HG02973 (cell line): ENCODE results near the gene DPM3.
"Not testable (repeated sequence)": the region's sequence is repeated elsewhere in the genome, so short reads cannot be mapped to it uniquely, and the experiment has no call there.

Source experiments
- ATAC-seq: cut with Tn5 transposase; IDR thresholded peaks from one replicate; pipeline ENCODE4 v1.9.1; 2021; ENCODE audit warnings: moderate library complexity; ENCODE audit not compliant: unreplicated experiment

Gene DPM3

DNA sequence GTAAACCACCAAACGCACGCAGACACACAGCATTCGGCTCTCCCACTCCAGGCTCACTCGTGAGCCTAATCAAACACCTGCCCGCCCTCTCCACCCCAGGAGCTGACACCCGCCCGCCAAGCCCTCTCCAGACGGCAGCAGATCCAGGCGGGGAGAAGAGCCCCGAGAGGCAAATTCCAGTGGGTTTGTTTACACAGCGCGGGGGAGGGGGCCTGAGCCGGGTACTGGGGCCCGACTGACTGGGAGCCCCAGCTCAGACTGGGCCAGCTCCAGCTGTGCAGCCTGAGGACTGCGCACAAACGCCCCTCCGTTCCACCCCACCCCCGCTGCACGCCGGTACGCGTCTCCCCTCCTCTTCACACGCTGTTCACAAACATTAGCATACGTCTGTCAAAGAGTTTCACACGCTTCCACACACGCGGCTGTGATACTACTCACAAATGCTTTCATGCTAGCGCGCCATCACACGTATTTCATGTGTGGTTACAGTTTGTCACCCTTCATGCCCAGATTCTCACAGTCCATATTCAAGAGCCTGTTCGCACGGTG, 13.7 kb downstream of the DPM3 start:
- no peak for ATAC-seq

DNA sequence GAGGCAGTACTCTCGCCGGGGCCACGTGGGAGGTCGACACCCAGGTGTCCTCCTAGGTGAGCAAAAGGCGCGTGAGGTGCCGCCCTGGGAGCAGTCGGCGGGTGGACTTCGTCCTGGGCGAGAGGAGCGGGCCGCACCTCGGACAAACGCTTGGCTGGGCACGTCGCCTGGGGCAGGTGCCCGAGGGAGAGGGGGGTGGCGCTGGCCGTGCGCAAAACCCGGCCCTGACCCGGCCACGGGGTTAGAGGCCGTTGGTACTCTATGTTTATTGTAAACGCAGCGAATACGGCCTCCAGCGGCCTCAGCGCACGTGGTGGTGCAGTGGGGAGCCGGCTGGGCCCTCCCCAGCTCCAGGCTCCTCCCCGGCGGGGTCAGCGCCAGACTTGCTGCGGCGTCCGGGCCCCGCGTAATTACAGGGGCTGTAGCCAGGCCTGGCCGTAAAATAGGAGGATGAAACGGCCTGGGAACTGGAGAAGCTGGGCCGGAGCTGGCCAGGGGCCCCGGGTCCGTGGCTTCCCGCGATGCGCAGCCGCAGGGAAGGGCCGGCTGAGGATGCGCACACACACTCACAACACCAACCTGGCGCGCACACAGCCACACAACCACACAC, 14.3 kb downstream of the DPM3 start:
- no peak for ATAC-seq

DNA sequence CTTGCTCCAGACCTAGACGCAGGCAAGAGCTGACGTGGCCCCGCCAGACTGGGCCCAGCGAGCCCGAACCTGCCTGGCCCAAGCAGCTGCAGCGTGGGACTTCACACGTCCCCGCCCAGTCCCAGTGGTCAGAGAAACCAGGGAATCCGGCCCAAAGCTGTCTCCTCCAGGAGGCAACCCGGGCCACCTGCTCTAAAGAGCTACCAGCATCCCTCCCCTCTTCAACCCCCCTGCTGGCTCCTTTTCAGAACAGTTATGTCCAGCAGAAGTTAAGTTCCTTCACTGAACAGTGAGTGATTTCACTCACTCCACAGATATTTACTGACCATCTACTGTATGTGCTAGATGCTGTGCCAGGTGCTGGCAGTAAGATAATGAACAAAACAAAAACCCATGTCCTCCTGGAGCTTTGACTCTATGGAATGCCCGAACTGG, 14.8 kb downstream of the DPM3 start:
- no peak for ATAC-seq

DNA sequence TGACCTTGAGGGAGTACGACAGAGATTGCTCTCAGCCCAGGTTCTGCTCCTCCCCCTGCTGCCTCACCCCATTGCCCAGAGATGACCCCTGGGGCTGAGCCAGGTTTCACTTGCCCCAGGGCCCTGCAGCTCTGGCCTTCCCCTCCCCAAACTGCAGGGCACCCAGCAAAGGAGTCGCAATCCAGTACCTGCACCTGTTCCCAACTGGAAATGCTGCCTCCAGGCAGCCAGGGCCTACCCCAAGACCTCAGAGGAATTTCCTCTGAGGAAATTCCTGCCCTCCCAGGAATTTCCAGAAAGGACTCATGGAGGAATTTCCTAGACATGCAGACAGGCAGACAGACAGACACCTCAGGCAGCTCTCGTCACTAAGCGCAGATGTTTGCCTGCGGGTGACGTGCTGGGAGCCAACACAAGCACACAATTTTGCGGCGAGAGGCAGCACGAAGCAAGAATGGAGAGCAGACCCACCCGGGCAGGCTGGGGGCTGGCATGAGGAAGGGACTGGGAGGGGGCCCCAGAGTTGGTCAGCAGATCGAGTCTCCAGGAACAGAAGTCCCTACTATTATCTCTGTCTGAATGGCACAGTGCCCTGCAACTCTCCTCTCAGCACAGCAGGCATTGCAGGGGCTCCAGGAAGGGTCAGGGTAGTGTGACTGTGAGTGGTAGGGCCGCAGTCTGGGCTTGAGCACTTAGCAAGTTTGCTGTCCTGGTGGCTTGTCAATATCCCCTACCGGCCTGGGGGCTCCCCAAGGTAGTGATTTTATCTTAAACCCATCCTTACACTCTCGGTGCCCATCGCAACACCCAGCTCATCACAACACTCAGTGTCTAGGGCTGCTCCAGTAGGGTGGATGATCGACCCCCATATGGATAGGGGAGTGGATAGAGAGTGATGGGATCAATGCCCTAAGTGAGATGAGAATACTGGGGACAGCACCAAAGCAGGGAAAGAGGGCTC, 15.5 kb downstream of the DPM3 start:
- ATAC-seq: no peak

DNA sequence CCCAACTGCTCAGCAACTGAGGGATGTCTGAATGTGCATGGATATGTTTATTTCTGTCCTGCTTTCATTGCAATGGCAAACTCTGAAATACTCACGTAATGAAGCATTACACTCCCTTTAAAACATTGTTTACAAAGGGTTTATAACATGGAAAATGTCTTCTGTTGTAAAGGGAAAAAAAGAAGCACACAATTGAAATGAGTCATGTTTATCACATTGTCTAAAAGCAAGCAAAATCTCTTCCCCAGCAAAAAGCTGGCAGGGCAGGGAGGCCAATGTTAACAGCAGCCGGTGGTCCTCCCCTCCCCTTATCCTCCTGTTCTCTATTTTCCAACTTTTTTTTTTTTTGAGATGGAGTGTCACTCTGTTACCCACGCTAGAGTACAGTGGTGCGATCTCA, 16.5 kb downstream of the DPM3 start:
- no peak for ATAC-seq

DNA sequence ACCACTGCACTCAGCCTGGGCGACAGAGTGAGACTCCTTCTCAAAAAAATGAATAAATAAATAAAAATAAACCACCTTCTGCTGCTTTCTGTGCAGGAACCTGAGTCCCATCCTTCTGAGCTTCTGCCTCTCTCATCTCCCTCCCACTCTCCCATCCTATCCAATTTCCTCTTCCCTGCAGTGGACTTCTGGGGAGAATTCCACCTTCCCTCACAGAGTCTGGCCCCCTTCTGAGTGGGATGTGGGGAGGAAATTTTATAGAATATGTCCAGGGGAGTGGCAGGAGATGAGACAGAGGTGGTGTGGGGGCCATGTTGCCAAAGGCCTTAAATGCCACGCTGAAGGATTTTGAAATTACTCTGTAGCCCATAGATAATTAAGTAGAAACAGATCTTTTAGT, 18.0 kb downstream of the DPM3 start:
- no peak for ATAC-seq

DNA sequence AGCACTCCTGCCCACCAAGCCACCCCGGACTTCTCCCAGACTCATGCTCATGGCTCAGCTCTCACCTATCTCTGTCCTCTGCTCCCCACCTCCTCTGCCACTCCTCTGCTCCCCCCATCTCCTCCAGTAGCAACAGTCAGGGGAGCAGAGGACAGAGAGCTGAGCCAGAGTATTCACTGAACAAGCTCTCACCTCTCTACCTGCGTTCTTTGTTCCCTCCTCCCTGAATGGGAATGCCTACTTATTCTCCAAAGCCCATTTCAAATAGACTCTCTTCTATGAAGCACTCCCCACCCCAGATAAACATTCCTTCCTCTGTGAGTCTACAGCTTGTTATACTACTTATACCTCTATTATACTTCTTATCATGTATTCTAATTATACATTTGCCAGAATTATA, 19.1 kb downstream of the DPM3 start:
- no peak for ATAC-seq

DNA sequence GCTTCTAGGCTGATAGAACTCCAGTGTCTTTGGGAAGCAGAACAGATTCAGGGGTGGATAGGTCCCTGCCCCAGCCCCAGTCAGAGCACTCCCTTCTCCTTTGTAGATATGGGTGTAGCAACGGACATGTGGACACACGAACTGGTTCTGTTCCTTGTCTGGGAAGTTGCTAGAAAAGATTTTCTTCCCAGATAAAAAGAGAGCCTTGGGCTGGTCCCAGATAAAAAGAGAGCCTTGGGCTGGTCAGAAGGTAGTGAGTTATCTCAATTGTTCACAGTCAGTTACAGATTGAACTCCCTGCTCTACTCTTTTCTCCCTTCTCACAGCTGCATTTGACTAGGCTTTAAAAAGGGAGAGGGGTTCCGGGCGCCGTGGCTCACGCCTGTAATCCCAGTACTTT, 20.1 kb downstream of the DPM3 start:
- no peak for ATAC-seq

DNA sequence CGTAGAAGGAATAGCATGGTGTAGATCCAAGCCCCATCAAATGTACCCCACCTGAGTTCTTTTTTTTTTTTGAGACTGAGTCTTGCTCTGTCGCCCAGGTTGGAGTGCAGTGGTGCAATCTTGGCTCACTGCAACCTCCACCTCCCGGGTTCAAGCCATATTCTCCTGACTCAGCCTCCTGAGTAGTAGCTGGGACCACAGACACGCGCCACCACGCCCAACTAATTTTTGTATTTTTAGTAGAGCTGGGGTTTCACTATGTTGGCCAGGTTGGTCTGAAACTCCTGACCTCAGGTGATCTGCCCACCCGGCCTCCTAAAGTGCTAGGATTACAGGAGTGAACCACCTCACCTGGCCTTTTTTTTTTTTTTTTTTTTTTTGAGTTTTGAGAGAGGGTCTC, 22.2 kb downstream of the DPM3 start:
- not testable (repeated sequence) for ATAC-seq

DNA sequence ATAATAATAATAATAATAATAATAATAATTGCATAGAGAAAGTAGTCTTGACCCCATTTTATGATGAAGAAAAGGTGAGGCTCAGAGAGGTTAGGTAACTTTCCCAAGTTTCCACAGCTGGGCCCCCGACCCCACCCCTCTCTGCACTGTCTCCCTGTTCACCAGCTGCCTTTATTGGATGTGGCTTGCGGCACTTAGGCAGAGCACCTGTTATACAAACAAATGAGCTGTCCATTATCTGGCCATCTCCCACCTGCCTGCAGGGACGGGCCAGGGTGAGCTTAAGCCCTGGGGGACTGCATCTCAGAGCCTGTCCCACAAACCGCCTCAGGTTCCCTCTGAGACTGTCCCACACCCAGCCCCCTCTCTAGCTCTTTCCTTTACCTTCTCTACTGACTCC, 22.7 kb downstream of the DPM3 start:
- ATAC-seq: no peak

DNA sequence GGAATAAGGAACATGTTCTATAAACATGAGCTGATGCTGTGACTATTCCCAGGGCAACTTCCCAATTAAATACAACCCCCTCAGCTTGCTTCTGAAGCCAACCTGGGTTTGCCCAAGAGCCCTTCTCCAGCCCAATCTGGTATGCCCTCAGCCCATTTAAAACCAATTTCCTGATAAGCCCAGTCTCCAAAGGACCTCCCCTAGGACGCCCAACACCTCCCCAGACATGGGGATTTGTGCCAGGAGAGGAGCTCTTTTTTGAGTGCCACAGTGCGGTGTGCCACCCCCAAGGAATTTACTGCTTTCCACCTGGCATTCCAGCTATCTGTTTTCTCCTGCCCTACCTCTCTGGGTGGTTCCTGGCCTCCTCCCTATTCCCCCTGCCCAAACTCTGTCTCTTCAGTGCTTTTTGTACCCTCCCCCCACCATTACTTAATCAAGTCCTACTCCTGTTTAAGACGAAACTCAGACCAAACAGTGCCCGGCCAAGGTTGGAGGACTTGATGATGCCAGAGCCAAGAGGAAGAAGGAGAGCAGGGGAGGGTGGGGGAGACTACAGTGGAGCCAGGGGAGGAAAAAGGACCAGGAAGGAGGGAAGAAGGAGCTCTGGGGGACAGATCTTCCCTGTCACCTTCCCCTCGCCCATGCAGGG, 24.1 kb downstream of the DPM3 start:
- ATAC-seq: no peak

DNA sequence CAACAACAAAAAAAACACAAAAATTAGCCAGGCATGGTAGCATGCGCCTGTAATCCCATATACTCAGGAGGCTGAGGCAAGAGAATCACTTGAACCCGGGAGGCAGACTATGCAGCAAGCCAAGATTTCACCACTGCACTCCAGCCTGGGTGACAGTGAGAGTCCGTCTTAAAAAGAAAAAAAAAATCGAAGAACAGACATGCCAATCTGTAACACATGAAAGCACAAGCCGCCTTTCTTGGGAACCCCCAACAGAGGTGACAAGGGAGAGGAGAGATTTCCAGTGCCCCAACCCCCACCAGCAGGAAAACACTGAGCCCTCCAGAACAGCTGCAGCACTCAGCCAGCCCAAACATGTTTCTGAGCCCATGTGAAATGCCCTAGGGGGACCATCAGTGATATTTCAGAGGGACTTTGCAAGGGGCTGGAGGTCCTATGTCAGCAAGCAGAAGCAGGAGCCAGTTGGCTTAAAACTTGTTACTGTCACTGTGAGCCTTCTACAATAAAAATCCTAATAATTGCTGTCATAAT, 26.8 kb downstream of the DPM3 start:
- no peak for ATAC-seq

DNA sequence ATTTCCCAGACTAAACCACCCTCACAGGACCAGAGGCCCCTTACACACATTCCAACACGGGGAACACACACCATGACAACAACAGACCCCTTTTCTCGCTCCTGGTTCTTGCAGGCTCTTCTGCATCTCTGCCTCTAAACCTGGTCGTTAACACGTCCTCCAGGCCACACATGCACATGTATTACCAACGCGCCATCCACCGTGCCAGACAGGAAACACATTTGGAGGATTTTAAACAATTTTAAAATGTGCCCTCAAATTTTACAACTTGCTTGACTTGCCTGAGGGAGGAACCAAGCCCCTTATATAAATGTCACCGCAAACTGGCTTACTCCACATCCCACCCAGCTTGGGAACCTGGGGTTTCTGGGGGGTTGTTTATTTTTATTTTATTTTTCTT, 29.5 kb downstream of the DPM3 start:
- no peak for ATAC-seq

DNA sequence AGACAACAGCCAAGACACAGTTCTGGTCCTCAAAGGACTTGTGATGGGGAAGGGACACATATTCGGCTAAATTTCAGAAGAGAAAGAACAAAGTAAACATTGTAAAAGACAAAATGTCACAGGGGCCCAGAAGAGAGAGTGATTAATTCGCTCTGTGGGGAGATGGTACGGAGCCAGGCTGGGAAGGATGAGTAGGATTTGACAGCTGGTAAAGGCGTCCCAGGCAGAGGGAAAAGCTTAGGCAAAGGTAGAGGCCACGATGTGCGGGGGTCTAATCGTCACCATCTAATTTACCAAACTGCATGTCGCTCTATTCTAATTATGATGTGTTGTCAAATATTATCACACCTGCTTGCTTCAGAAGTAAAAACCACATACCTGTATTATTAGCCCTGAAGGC, 29.9 kb downstream of the DPM3 start:
- no peak for ATAC-seq

DNA sequence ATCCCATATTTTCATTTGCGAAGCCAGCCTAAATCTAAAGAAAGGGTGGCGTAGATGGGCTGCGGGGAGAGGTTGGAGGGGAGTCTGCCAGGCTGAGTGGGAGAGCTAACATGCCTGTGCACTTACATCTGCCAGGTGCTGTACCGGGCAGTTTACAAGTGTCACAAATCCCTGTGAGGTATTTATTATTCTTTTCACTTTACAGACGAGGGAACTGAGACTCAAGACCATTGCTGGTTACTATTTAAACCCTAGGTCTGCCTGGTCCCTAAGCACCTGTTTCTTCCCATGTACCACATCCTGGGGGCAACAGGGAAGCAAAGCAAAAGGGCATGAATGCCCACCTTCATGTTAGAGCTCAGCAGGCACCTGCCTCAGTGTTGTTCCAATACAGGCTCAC, 32.0 kb downstream of the DPM3 start:
- ATAC-seq: no peak

DNA sequence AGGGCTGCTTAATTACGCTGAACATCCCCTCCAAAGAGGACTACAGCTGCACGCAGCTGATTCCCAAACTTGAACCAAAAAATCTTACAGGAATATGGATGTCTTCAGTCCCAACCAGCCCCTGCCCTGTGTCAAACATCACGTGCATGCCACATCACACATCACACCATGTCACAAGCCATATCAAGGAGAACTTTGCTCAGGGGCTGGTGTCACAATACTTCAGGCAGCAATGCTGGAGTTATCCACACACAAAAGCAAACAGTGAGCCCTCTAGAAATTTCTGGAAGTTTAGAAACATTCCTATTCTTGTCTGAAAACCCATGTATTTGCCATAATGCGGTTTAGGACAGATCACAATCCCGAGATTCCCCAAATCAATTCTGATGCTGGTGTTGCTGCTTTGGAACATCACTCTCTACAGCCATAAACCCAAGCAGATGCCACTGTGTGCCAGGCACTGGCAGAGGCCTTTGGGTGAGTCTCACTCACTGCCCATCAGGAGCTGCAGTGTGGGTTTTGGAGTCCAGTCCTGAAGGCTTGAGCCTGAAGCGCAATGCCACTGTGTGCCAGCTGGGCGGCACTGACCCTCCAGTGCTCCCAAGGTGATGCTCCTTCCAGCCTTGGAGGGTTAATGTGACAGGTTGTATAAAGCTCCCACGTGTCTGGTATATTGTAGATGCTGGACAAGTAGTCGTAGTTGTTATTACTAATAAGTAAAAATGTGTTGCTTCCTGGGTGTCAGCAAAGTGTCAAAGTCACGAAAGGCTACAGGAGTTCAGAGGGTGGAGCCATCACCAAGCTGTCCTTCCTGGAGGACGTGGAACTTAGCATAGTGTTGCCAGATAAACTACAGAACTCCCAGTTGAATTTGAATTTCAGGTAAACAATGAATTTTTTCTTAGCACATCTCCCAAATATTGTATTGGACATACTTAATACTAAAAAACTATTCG, 32.7 kb downstream of the DPM3 start:
- ATAC-seq: no peak

DNA sequence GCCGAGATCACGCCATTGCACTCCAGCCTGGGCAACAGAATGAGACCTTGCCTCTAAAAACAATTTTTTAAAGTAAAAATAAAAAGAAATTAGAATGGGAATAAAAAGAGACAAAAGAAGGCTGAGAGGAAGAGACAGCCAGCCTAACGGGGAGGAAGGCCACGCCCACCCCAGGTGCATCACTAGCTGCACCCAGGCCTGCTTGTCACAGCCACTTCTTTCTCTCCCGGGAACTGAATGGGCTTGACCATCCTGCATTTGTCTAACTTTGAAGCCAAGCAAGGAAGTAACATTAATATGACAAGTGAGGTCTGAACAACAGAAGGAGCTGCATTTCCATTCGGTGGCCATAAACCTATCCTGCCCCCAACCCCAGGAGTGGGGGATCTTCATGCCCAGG, 33.5 kb downstream of the DPM3 start:
- no peak for ATAC-seq

DNA sequence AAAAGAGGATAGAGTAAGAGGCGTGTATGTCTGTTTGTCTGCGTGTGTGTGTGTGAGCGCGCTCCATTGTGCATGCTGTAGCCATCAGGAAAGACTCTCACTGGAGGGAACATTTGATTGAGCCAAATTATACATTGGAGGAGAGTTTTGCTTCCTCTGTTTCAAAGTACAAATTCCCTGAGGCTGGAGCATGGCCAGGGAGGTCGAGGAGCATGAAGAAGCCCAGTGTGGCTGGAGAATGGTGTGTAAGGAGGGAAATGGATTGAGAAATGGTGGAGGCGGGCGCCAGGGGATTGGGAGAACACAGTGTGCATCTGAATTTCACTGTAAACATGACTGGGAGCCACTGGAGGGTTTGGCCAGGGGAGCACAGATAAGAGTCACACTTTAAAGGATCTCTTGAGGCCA, 34.7 kb downstream of the DPM3 start:
- ATAC-seq: no peak

DNA sequence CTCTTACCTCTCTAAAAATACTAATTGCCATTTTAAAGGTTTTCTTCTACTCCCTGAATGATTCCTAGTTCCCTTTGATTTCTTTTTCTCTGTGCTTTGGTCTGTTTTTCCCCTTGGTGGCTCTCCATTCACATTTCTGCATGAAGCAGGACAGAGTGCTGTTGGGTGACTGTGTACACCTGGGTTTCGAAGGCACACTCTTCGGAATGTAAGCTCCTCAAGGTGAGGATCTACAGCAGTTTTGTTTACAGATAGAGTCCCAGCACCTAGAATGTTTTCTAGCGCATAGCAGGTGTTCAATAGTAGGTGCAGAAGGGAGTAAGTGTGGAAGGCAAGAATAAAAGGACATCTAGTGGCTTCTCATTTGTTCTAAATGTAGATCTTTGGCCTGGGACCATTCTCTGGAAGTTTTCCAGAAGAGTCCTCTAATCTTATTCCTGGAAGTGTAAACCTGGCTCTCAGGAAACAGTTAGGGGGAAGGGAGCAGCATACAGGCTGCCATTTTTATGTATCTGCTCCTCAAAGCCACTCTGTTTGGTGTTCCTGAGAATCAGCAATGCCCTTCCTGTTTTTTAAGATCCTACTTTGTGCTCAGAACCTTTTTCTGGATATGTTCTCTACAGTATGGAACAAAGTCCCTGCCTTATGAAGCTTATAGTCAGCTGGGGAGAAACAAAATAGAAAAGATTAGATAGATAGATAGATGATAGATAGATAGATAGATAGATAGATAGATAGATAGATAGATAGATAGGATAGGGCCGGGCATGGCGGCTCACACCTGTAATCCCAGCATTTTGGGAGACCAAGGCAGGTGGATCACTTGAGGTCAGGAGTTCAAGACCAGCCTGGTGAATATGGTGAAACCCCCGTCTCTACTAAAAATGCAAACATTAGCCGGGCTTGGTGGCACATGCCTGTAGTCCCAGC, 35.5 kb downstream of the DPM3 start:
- no peak for ATAC-seq
